Mesendoderm (in vitro differentiated cells): ENCODE data around the gene POLE4.

Experiments used
- DNase-seq: peaks from one replicate; pipeline ENCODE4 v3.0.0; 2013
- H2AK5ac ChIP-seq: 2 replicates; pipeline ENCODE4 v1.6.1; 2013; ENCODE audit warnings: low read length, inconsistent platforms
- H2BK120ac ChIP-seq: 2 replicates; pipeline ENCODE4 v1.6.1; 2013; ENCODE audit warnings: low read depth, mild to moderate bottlenecking, low read length, moderate library complexity, mixed read lengths
- H2BK15ac ChIP-seq: replicated peaks from 2 replicates; pipeline ENCODE4 v1.6.1; 2013; ENCODE audit warnings: low read depth, mild to moderate bottlenecking, moderate library complexity
- H2BK5ac ChIP-seq: 2 replicates; pipeline ENCODE4 v1.6.1; 2013; ENCODE audit warnings: low read length, inconsistent platforms
- H3K18ac ChIP-seq: 2 replicates; pipeline ENCODE4 v1.6.1; 2013; ENCODE audit warnings: mild to moderate bottlenecking, low read length, mixed read lengths
- H3K23ac ChIP-seq: one replicate; pipeline ENCODE4 v1.6.1; 2013; ENCODE audit warnings: low read length
- H3K27ac ChIP-seq: 2 replicates; pipeline ENCODE4 v1.5.1; 2013; ENCODE audit warnings: low read depth, mild to moderate bottlenecking, inconsistent platforms, low read length, moderate library complexity
- H3K27me3 ChIP-seq: 2 replicates; pipeline ENCODE4 v1.6.1; 2013; ENCODE audit warnings: low read length, control low read depth, mild to moderate bottlenecking, inconsistent platforms; ENCODE audit not compliant: insufficient read depth, poor library complexity
- H3K36me3 ChIP-seq: 2 replicates; pipeline ENCODE4 v1.6.1; 2013; ENCODE audit warnings: low read length, inconsistent platforms; ENCODE audit not compliant: control insufficient read depth, insufficient read depth
- H3K4ac ChIP-seq: one replicate; pipeline ENCODE4 v1.6.1; 2013; ENCODE audit warnings: low read depth, mild to moderate bottlenecking, low read length, moderate library complexity
- H3K4me1 ChIP-seq: 2 replicates; pipeline ENCODE4 v1.6.1; 2013; ENCODE audit warnings: low read depth, low read length, inconsistent platforms; ENCODE audit not compliant: control insufficient read depth
- H3K4me2 ChIP-seq: 2 replicates; pipeline ENCODE4 v1.6.1; 2013; ENCODE audit warnings: low read length
- H3K4me3 ChIP-seq: 2 replicates; pipeline ENCODE4 v1.5.1; 2013; ENCODE audit warnings: mild to moderate bottlenecking, low read length
- H3K56ac ChIP-seq: one replicate; pipeline ENCODE4 v1.6.1; 2013; ENCODE audit warnings: low read length
- H3K79me1 ChIP-seq: 2 replicates; pipeline ENCODE4 v1.6.1; 2013; ENCODE audit warnings: low read length, inconsistent platforms
- H3K79me2 ChIP-seq: 2 replicates; pipeline ENCODE4 v1.6.1; 2013; ENCODE audit warnings: mild to moderate bottlenecking, low read length; ENCODE audit not compliant: control insufficient read depth, insufficient read depth
- H3K9ac ChIP-seq: 2 replicates; pipeline ENCODE4 v1.6.1; 2013; ENCODE audit warnings: low read length, inconsistent platforms
- H4K5ac ChIP-seq: one replicate; pipeline ENCODE4 v1.6.1; 2013; ENCODE audit warnings: low read length
- H4K8ac ChIP-seq: one replicate; pipeline ENCODE4 v1.6.1; 2013; ENCODE audit warnings: low read depth, mild to moderate bottlenecking, control low read depth, low read length, moderate library complexity
- WGBS: extraction: QIAGEN DNeasy Blood & Tissue Kit; methylation state at CpG from one replicate; pipeline ENCODE4 v1.1.7; 2013; ENCODE audit warnings: low lambda C conversion rate, missing lambda C conversion rate; ENCODE audit not compliant: insufficient coverage; ENCODE audit errors: extremely low coverage; 5-methylcytosine and 5-hydroxymethylcytosine counted together

The POLE4 gene

GRCh38 chr2:74951211-74951754 is 7.2 kb upstream of the POLE4 start:
- Histone ChIP-seq H3K79me1 (no peaks in the 10 kb centered on the region), H3K4me1 (no peaks in the 10 kb centered on the region), H3K9ac (no peak overlapping the region), H3K36me3 (no peaks in the 10 kb centered on the region), H4K8ac (no peak overlapping the region), H3K27me3 (no peaks in the 10 kb centered on the region), H2BK120ac (no peak overlapping the region), H3K79me2 (no peaks in the 10 kb centered on the region), H3K23ac (no peak overlapping the region), H2BK5ac (no peak overlapping the region), H3K4me2 (no peak overlapping the region), H4K5ac (no peak overlapping the region), H3K18ac (no peak overlapping the region), H3K27ac (no peak overlapping the region), H2BK15ac (no peak overlapping the region), H3K4ac (no peak overlapping the region), H3K56ac (no peak overlapping the region), H3K4me3 (no peak overlapping the region), H2AK5ac (no peak overlapping the region)
- WGBS = no CpG with 5 or more reads among the region's 1 CpG
- no peak for DNase-seq

GRCh38 chr2:74952575-74952974 is 5.9 kb upstream of the POLE4 start:
- Histone ChIP-seq H3K4me2 (no peak overlapping the region), H3K36me3 (no peaks in the 10 kb centered on the region), H4K8ac (no peak overlapping the region), H3K4me3 (no peak overlapping the region), H4K5ac (no peak overlapping the region), H3K18ac (no peak overlapping the region), H3K4ac (no peak overlapping the region), H3K27me3 (no peaks in the 10 kb centered on the region), H2BK5ac (no peak overlapping the region), H3K23ac (no peak overlapping the region), H3K4me1 (no peaks in the 10 kb centered on the region), H3K9ac (no peak overlapping the region), H2AK5ac (no peak overlapping the region), H2BK120ac (no peak overlapping the region), H3K27ac (no peak overlapping the region), H3K79me1 (no peaks in the 10 kb centered on the region), H2BK15ac (no peak overlapping the region), H3K79me2 (no peaks in the 10 kb centered on the region), H3K56ac (no peak overlapping the region)
- 100% methylated on average over 1 of the region's 8 CpGs for WGBS
- DNase-seq = peak; percentile 4

GRCh38 chr2:74953796-74954499 is 4.5 kb upstream of the POLE4 start:
- H3K27ac ChIP-seq = no peak overlapping the region
- H3K27me3 ChIP-seq = no peaks in the 10 kb centered on the region
- no peak overlapping the region for H2BK120ac ChIP-seq
- H3K36me3 ChIP-seq = no peaks in the 10 kb centered on the region
- H3K56ac ChIP-seq = no peak overlapping the region
- no peak overlapping the region for H2BK15ac ChIP-seq
- no peak overlapping the region for H3K4me3 ChIP-seq
- no peak overlapping the region for H3K9ac ChIP-seq
- H3K4ac ChIP-seq = no peak overlapping the region
- H2AK5ac ChIP-seq = no peak overlapping the region
- no peak overlapping the region for H3K18ac ChIP-seq
- H3K4me2 ChIP-seq = no peak overlapping the region
- no peaks in the 10 kb centered on the region for H3K79me1 ChIP-seq
- H3K4me1 ChIP-seq = no peaks in the 10 kb centered on the region
- H4K5ac ChIP-seq = no peak overlapping the region
- DNase-seq = no peak
- H3K23ac ChIP-seq = no peak overlapping the region
- no peak overlapping the region for H2BK5ac ChIP-seq
- no peaks in the 10 kb centered on the region for H3K79me2 ChIP-seq
- no peak overlapping the region for H4K8ac ChIP-seq
- WGBS = no CpG with 5 or more reads among the region's 10 CpGs

GRCh38 chr2:74954500-74954874 is 4.0 kb upstream of the POLE4 start:
- H3K4me2 ChIP-seq = no peak overlapping the region
- no CpG with 5 or more reads among the region's 4 CpGs for WGBS
- H3K23ac ChIP-seq = no peak overlapping the region
- H3K4me3 ChIP-seq = no peak overlapping the region
- no peak overlapping the region for H2BK120ac ChIP-seq
- H3K9ac ChIP-seq = no peak overlapping the region
- H2AK5ac ChIP-seq = no peak overlapping the region
- H3K56ac ChIP-seq = no peak overlapping the region
- no peak overlapping the region for H3K27ac ChIP-seq
- H3K4ac ChIP-seq = no peak overlapping the region
- no peak for DNase-seq
- H4K8ac ChIP-seq = no peak overlapping the region
- no peaks in the 10 kb centered on the region for H3K4me1 ChIP-seq
- H3K79me2 ChIP-seq = no peaks in the 10 kb centered on the region
- no peaks in the 10 kb centered on the region for H3K79me1 ChIP-seq
- no peak overlapping the region for H2BK5ac ChIP-seq
- no peak overlapping the region for H4K5ac ChIP-seq
- no peaks in the 10 kb centered on the region for H3K27me3 ChIP-seq
- H3K18ac ChIP-seq = no peak overlapping the region
- no peaks in the 10 kb centered on the region for H3K36me3 ChIP-seq
- no peak overlapping the region for H2BK15ac ChIP-seq

GRCh38 chr2:74957886-74958273 is 563 bp upstream of the POLE4 start:
- peak overlapping the region; percentile 11 for H3K18ac ChIP-seq
- no peak overlapping the region for H3K23ac ChIP-seq
- WGBS = no CpG with 5 or more reads among the region's 4 CpGs
- H3K79me2 ChIP-seq = no peaks in the 10 kb centered on the region
- H4K8ac ChIP-seq = no peak overlapping the region
- no peaks in the 10 kb centered on the region for H3K4me1 ChIP-seq
- H4K5ac ChIP-seq = no peak overlapping the region
- DNase-seq = no peak
- H2BK5ac ChIP-seq = no peak overlapping the region
- H3K36me3 ChIP-seq = no peaks in the 10 kb centered on the region
- peak overlapping the region; percentile 98 for H3K56ac ChIP-seq
- H3K27ac ChIP-seq = no peak overlapping the region
- no peak overlapping the region for H2BK120ac ChIP-seq
- H2AK5ac ChIP-seq = no peak overlapping the region
- H3K79me1 ChIP-seq = no peaks in the 10 kb centered on the region
- H3K27me3 ChIP-seq = no peaks in the 10 kb centered on the region
- H2BK15ac ChIP-seq = no peak overlapping the region
- H3K4ac ChIP-seq = no peak overlapping the region
- peak overlapping the region; percentile 71 for H3K9ac ChIP-seq
- peak overlapping the region; percentile 85 for H3K4me2 ChIP-seq
- no peak overlapping the region for H3K4me3 ChIP-seq
